GM12891 (cell line): ENCODE data around the gene CTPS1.

Source experiments
- POLR2A ChIP-seq: IDR thresholded peaks from 2 replicates; pipeline ENCODE4 v1.6.1; 2011; ENCODE audit warnings: low read depth, low read length, control low read depth
- POLR2AphosphoS5 ChIP-seq: IDR thresholded peaks from 2 replicates; pipeline ENCODE4 v1.6.1; 2011; ENCODE audit warnings: low read depth, low read length, control low read depth
- TAF1 ChIP-seq: IDR thresholded peaks from 2 replicates; pipeline ENCODE4 v1.6.1; 2011; ENCODE audit warnings: low read depth, low read length, control low read depth

- TF ChIP-seq POLR2AphosphoS5 (no peak), POLR2A (no peak), TAF1 (no peak)
These were observed 40.0 kb upstream of the CTPS1 start for GRCh38 chr1:40939320-40940059.
